Central memory CD8-positive, alpha-beta T cell (primary cell): ENCODE measurements around the gene GOLPH3L.
"Not testable (repeated sequence)": the region's sequence is repeated elsewhere in the genome, so short reads cannot be mapped to it uniquely, and the experiment has no call there.

Experiments
- ATAC-seq: fragments of 150-1000 bp; cut with Tn5 transposase; replicated peaks from 2 replicates; pipeline ENCODE4 v1.10.0; 2022; ENCODE audit warnings: mild to moderate bottlenecking, moderate FRiP score, moderate number of reproducible peaks; ENCODE audit not compliant: poor library complexity, severe bottlenecking; ENCODE audit errors: extremely low read depth
- DNase-seq, 2 donors: peaks; one replicate each; pipeline ENCODE4 v3.0.0; 2021; ENCODE audit warnings: low spot score in 2 of 2
- H3K27ac Mint-ChIP-seq: one replicate; pipeline ENCODE4 v1.8.0; 2022; ENCODE audit warnings: low read depth, mild to moderate bottlenecking, moderate library complexity, mixed read lengths
- H3K27me3 Mint-ChIP-seq: one replicate; pipeline ENCODE4 v1.8.0; 2022; ENCODE audit warnings: mixed read lengths
- H3K36me3 Mint-ChIP-seq: one replicate; pipeline ENCODE4 v1.8.0; 2022; ENCODE audit warnings: mild to moderate bottlenecking, moderate library complexity, mixed read lengths; ENCODE audit not compliant: insufficient read depth
- H3K4me1 Mint-ChIP-seq: one replicate; pipeline ENCODE4 v1.8.0; 2022; ENCODE audit warnings: mixed read lengths
- H3K4me3 Mint-ChIP-seq: one replicate; pipeline ENCODE4 v1.8.0; 2022; ENCODE audit warnings: mild to moderate bottlenecking, moderate library complexity, mixed read lengths
- H3K9me3 Mint-ChIP-seq: one replicate; pipeline ENCODE4 v1.8.0; 2022; ENCODE audit warnings: mixed read lengths

Gene GOLPH3L

DNA sequence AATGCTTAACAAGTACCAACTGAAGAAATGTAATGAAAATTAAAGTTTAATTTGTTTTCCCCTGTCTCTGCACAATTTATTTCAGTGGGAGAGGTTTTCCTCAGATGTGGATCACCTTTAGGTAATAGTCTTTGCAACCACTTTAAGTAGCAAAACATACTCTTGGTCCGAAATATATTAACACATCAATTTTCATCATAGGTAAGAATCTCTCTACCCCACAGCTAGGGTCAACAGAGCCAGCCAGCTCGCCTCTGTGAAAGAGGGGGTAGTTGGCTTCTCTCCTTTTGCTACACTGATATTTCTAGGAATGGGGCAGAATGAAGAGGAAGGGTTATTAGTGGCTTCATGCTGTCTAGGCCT, 92.7 kb downstream of the GOLPH3L start:
- ATAC-seq (no peak), DNase-seq (no peak)
- Mint-ChIP-seq H3K27me3 (no peaks in the 10 kb centered on the region), H3K27ac (no peak overlapping the region), H3K4me1 (no peaks in the 10 kb centered on the region), H3K36me3 (peaks cover 10% of the 10 kb centered on the region), H3K9me3 (no peaks in the 10 kb centered on the region), H3K4me3 (no peak overlapping the region)

DNA sequence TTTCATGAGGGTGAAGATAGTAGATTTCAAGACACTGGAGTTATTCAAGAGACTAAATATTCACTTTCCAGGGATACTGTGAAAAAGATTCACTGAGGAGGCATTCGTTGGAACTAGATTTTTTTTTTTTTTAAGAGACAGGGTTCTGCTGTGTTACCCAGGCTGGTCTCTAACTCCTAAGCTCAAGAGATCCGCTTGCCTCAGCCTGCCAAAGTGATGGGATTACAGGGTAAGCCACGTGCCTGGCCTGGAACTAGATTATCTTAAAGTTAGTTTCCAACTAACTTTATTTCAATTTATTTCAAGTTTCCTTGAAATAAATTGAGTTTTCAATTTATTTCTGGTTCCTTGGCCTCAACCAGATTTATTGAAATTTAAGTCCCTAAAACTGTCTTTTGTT, 93.2 kb downstream of the GOLPH3L start:
- Mint-ChIP-seq H3K4me1 (no peaks in the 10 kb centered on the region), H3K27me3 (no peaks in the 10 kb centered on the region), H3K27ac (no peak overlapping the region), H3K9me3 (no peaks in the 10 kb centered on the region), H3K36me3 (peaks cover 8% of the 10 kb centered on the region), H3K4me3 (no peak overlapping the region)
- no peak for DNase-seq
- no peak for ATAC-seq

- H3K27ac Mint-ChIP-seq, ATAC-seq, DNase-seq, H3K4me1 Mint-ChIP-seq, H3K4me3 Mint-ChIP-seq, H3K9me3 Mint-ChIP-seq, H3K27me3 Mint-ChIP-seq: not testable (repeated sequence)
- H3K36me3 Mint-ChIP-seq: peaks cover 11% of the 10 kb centered on the region
Observed at GRCh38 chr1:150602372-150602771, 94.6 kb downstream of the GOLPH3L start.

GRCh38 chr1:150601540-150601939, 95.4 kb downstream of the GOLPH3L start:
- DNase-seq (no peak), ATAC-seq (no peak)
- H3K4me1 Mint-ChIP-seq: peaks cover under 1% of the 10 kb centered on the region
- H3K36me3 Mint-ChIP-seq: peaks cover 11% of the 10 kb centered on the region
- H3K27me3 Mint-ChIP-seq: no peaks in the 10 kb centered on the region
- H3K4me3 Mint-ChIP-seq: no peak overlapping the region
- no peak overlapping the region for H3K27ac Mint-ChIP-seq
- H3K9me3 Mint-ChIP-seq: no peaks in the 10 kb centered on the region

DNA sequence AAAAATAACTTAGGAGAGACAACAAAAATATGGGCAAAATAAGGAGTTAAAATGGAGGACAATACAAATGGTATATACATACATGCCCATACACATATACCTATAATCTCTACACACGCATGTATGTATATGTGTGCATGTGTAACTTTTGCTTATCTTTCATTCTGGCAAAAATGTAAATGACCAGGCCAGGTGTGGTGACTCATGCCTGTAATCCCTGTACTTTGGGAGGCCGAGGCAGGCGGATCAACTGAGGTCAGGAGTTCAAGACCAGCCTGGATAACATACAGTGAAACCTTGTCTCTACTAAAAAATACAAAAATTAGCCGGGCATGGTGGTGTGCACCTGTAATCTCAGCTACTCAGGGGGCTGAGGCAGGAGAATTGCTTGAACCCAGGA, 98.6 kb downstream of the GOLPH3L start:
- not testable (repeated sequence) for H3K9me3 Mint-ChIP-seq, H3K4me3 Mint-ChIP-seq, H3K27me3 Mint-ChIP-seq, DNase-seq, H3K27ac Mint-ChIP-seq, H3K36me3 Mint-ChIP-seq, ATAC-seq
- H3K4me1 Mint-ChIP-seq: peaks cover 16% of the 10 kb centered on the region

GRCh38 chr1:150596976-150597375, 100.0 kb downstream of the GOLPH3L start:
- ATAC-seq (no peak), DNase-seq (no peak)
- peaks cover 16% of the 10 kb centered on the region for H3K4me1 Mint-ChIP-seq
- H3K9me3 Mint-ChIP-seq: no peaks in the 10 kb centered on the region
- no peaks in the 10 kb centered on the region for H3K27me3 Mint-ChIP-seq
- no peak overlapping the region for H3K4me3 Mint-ChIP-seq
- no peak overlapping the region for H3K27ac Mint-ChIP-seq
- peaks cover 10% of the 10 kb centered on the region for H3K36me3 Mint-ChIP-seq
